Common myeloid progenitor, CD34-positive (primary cell): ENCODE data around the gene TTLL5.

Experiments used
- CTCF ChIA-PET: fragments of 350-600 bp; sonication (Branson Sonifier 250); formaldehyde crosslinking; loops from one replicate; lab custom pipeline; 2021; ENCODE audit warnings: antibody characterized with exemption; lab: Charles Lee
- POLR2A ChIA-PET: fragments of 350-600 bp; sonication (Branson Sonifier 250); formaldehyde crosslinking; loops from one replicate; lab custom pipeline; 2021; ENCODE audit warnings: antibody characterized with exemption; lab: Charles Lee
- DNase-seq, 3 donors: peaks; one replicate each; pipeline versions ENCODE4 v3.0.0 to v3.0.0-alpha.2; 2013
- H3K27ac ChIP-seq, 2 experiments: 1 replicate in 1 of 2; 2 replicates in 1 of 2; pipeline ENCODE4 v1.7.0; 2013; ENCODE audit warnings: inconsistent platforms in 2 of 2, low read length in 2 of 2, mild to moderate bottlenecking in 2 of 2, low read depth in 1 of 2, moderate library complexity in 1 of 2; ENCODE audit not compliant: severe bottlenecking in 2 of 2, insufficient read depth in 1 of 2, poor library complexity in 1 of 2
- H3K27me3 ChIP-seq, 5 experiments: replicated peaks in 2 of 5; 1 replicate in 3 of 5; 2 replicates in 2 of 5; pipeline versions ENCODE4 v1.6.1 to v1.7.0; 2013; ENCODE audit warnings: low read length in 4 of 5, mild to moderate bottlenecking in 2 of 5, moderate library complexity in 2 of 5, inconsistent platforms in 1 of 5; ENCODE audit not compliant: insufficient read depth in 5 of 5, control insufficient read depth in 4 of 5
- H3K36me3 ChIP-seq, 4 experiments: 1 replicate in 2 of 4; 2 replicates in 2 of 4; pipeline versions ENCODE4 v1.6.1 to v1.7.0; 2013; ENCODE audit warnings: low read length in 3 of 4, control low read depth in 1 of 4, mild to moderate bottlenecking in 1 of 4; ENCODE audit not compliant: control insufficient read depth in 4 of 4, insufficient read depth in 4 of 4
- H3K4me1 ChIP-seq, 4 experiments: 1 replicate in 3 of 4; 2 replicates in 1 of 4; pipeline versions ENCODE4 v1.6.1 to v1.7.1; 2013; ENCODE audit warnings: low read length in 3 of 4, mild to moderate bottlenecking in 3 of 4, control low read depth in 1 of 4, inconsistent platforms in 1 of 4, moderate library complexity in 1 of 4; ENCODE audit not compliant: control insufficient read depth in 4 of 4, insufficient read depth in 4 of 4; ENCODE audit errors: control extremely low read depth in 1 of 4
- H3K4me3 ChIP-seq, 7 experiments: 1 replicate in 4 of 7; 2 replicates in 3 of 7; pipeline versions ENCODE4 v1.5.1 to v1.7.0; 2013; ENCODE audit warnings: mild to moderate bottlenecking in 7 of 7, low read length in 6 of 7, moderate library complexity in 6 of 7, inconsistent platforms in 2 of 7, low read depth in 2 of 7, control low read depth in 1 of 7; ENCODE audit not compliant: insufficient read depth in 4 of 7, control insufficient read depth in 1 of 7; ENCODE audit errors: extremely low read depth in 1 of 7
- H3K9me3 ChIP-seq, 5 experiments: 1 replicate in 4 of 5; 2 replicates in 1 of 5; pipeline versions ENCODE4 v1.6.1 to v1.7.1; 2013; ENCODE audit warnings: low read length in 4 of 5, mild to moderate bottlenecking in 2 of 5, inconsistent platforms in 1 of 5, low read depth in 1 of 5, moderate library complexity in 1 of 5; ENCODE audit not compliant: control insufficient read depth in 4 of 5, insufficient read depth in 2 of 5; ENCODE audit errors: control extremely low read depth in 1 of 5
- WGBS: methylation state at CpG from one replicate; pipeline ENCODE4 v1.1.5; 2013; ENCODE audit not compliant: insufficient coverage; 5-methylcytosine and 5-hydroxymethylcytosine counted together

TTLL5 gene

DNA sequence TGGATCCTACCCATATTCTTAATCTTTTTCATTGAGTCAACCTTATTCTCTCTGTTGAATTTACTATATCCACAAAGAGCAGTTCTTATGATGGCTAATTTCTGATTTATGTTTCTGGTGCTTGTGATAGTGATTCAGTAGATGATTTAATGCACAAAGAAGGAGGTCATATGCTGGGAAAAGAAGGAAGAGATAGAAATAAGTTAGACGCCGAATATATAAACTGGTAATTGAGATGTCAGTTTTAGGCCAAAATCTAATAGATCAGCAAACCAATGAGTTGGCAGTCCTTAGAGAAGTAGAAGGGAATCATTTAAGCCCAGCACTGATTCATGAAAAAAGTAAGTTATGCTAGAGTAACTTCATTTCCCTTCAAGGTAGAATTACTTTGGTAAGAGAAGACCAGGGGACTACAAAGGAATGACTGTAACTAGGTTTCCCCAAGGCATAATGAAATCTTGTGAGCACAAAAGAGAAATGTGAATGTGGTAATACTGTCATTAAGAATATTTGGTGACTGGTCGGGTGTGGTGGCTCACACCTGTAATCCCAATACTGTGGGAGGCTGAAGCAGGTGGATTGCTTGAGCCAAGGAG lies 188.4 kb downstream of the TTLL5 start:
- CTCF ChIA-PET: interaction anchor here (1.7 kb wide), 1 partner anchor 11 kb away, joined by 5 read pairs; no protein-coding TSS in a partner anchor
- Histone ChIP-seq H3K27me3 (no peaks in the 10 kb centered on the region), H3K9me3 (no peaks in the 10 kb centered on the region), H3K4me1 (no peaks in the 10 kb centered on the region), H3K36me3 (peaks cover 0 to 7% (median 4%) of the 10 kb centered on the region in 4 experiments), H3K4me3 (no peak overlapping the region), H3K27ac (no peak overlapping the region)
- POLR2A ChIA-PET: no interaction called here
- 93% methylated on average over 3 of the region's 3 CpGs for WGBS
- no peak for DNase-seq

DNA sequence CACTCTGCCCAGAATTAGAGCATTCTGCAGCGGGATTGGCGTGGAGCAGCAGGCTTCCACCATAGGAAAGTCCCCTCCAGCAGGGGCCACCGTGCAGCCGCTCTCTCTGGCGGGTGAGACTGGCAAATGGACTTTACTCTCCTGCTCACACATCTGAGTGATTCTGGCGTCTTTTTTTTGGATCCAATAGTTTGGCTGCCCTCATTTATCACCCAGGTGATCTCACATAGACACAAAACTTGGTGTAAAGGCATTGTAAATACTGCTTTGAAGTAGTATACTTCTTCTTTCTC lies 190.5 kb downstream of the TTLL5 start:
- ChIA-PET POLR2A (no interaction called here), CTCF (interaction anchor here (0.6 kb wide), 1 partner anchor 12 kb away, joined by 4 read pairs; no protein-coding TSS in a partner anchor)
- Histone ChIP-seq H3K4me1 (no peaks in the 10 kb centered on the region), H3K9me3 (no peaks in the 10 kb centered on the region), H3K27ac (no peak overlapping the region), H3K36me3 (peaks cover 0 to 11% (median 7%) of the 10 kb centered on the region in 4 experiments), H3K27me3 (no peaks in the 10 kb centered on the region), H3K4me3 (no peak overlapping the region)
- no peak for DNase-seq
- 98% methylated on average over 5 of the region's 6 CpGs for WGBS

DNA sequence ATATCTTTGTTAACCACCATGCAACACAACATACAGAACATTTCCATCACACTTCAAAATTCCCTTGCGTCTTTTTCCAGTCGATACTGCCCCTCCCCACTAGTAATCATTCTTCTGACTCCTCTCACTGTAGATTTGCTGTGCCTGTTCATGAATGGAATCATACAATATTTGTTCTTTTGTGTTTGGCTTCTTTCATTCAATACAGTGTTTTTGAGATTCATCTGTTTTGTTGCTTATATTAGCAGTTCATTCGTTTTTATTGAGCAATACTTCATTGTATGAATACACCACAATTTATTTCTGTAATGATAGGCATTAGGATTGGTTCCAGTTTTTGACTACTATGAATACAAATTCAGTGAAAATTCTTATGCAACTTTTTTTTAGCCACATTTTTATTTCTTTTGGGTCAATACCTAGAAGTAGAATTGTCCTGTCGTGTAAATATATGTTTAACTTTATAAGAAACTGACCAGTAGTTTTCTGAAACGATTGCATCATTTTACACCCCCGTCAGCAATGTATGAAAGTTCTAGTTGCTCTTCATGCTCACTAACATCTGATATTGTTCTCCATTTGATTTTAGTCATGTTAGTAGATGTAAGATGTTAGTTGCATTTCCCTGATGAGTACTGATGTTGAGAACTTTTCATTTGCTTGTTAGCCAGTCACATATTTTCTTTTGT lies 193.2 kb downstream of the TTLL5 start:
- CTCF ChIA-PET: no interaction called here

DNA sequence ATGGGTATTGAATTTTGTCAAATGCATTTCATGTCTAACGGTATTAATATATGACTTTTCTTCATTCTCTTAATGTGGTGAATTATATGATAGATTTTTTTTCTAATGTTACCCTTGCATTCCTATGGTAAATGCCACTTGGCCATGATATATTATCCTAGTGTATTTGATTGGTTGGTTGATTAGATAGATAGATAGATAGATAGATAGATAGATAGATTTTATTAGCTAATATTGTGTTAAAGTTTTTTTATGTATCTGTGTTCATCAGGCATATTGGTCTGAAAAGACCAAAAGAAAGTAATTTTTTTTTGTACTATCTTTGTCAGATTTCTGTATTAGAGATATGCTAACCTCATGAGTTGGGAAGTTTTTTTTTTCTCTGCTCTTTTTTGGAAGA lies 196.2 kb downstream of the TTLL5 start:
- DNase-seq: no peak
- Histone ChIP-seq H3K4me3 (no peak overlapping the region), H3K4me1 (no peaks in the 10 kb centered on the region), H3K36me3 (peaks cover 0 to 7% (median 4%) of the 10 kb centered on the region in 4 experiments), H3K9me3 (no peaks in the 10 kb centered on the region), H3K27me3 (no peaks in the 10 kb centered on the region), H3K27ac (no peak overlapping the region)
- CTCF ChIA-PET: no interaction called here
- POLR2A ChIA-PET: no interaction called here
- no CpG with 5 or more reads among the region's 1 CpG for WGBS

More for the DNA sequence above, 193.2 kb downstream of the TTLL5 start:
- H3K36me3 ChIP-seq: peaks cover 0 to 11% (median 7%) of the 10 kb centered on the region in 4 experiments
- H3K27ac ChIP-seq: no peak overlapping the region
- DNase-seq: no peak
- H3K4me3 ChIP-seq: no peak overlapping the region
- no peaks in the 10 kb centered on the region for H3K4me1 ChIP-seq
- POLR2A ChIA-PET: no interaction called here
- H3K9me3 ChIP-seq: no peaks in the 10 kb centered on the region
- H3K27me3 ChIP-seq: no peaks in the 10 kb centered on the region
- WGBS: 100% methylated on average over 1 of the region's 6 CpGs

DNA sequence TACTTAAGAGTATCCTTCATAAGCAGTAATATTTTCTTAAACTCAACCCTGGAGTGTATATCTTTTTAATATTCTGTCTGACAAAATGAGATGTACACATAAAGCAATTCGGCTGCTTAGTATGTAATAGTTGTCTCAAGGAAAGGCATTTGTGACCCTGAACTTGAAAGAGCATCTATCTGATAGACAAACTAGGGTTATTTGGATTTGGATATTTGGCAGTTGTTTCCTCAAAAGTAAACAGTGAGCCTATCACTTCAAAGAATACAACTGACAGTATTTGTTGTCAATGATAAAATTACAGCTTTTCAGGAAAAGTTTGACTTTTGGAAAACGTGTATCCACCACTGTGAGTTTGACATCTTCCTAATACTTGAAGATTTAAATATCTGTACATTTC lies 197.3 kb downstream of the TTLL5 start:
- ChIA-PET POLR2A (no interaction called here), CTCF (no interaction called here)
- no peak for DNase-seq
- Histone ChIP-seq H3K36me3 (peaks cover 0 to 7% (median 4%) of the 10 kb centered on the region in 4 experiments), H3K9me3 (no peaks in the 10 kb centered on the region), H3K27ac (no peak overlapping the region), H3K4me3 (no peak overlapping the region), H3K27me3 (no peaks in the 10 kb centered on the region), H3K4me1 (no peaks in the 10 kb centered on the region)
- no CpG with 5 or more reads among the region's 2 CpGs for WGBS

DNA sequence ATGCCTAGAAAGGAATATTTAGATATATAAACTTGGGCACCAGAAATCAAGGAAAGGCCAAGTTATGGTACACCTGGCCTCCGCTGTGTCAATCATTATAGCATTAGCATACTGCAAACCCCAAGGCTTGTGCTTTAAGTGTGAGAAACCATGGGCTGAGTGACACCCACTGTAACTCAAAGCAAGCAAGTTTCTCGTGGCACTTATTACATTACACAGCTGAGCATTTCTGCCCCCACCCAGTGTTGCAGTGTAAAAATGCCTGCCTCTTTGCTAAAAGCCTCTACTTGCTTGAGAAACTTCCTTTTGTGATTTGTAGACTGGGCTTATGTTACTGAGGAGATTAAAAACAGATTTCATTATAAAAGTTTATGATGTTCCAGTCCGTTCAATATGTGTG lies 198.7 kb downstream of the TTLL5 start:
- 100% methylated on average over 3 of the region's 3 CpGs for WGBS

DNA sequence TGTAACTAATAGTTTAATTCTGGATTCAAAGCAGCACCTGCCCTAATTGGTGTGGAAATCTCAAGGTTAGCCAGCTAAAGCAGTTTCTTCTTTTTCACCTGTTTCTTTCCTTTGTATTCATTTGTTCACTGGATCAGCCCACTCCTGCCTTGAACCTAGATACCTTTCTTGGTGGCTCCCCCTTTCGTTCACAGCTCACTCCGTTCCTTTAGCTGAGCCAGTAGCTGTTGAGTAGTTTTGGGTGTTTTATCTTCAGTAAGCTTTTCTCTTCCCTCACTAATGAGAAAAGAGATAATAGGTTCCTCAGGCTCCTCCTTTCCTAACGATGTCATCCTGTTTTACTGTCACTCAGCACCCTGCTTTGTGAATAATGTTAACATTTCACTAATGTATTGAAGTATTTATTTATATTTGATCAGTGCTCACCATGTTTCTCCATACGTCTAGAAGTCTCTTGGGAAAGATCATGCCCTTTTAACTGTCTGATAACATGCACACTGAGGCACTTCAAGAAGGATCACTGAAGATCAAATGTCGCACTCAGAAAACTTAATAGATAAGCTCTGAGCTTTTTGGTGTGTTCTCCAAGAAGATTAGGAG lies 199.6 kb downstream of the TTLL5 start:
- H3K9me3 ChIP-seq: no peaks in the 10 kb centered on the region
- CTCF ChIA-PET: interaction anchor here (1.1 kb wide), 1 partner anchor 12 kb away, joined by 3 read pairs; no protein-coding TSS in a partner anchor
- 100% methylated on average over 2 of the region's 5 CpGs for WGBS
- H3K4me1 ChIP-seq: no peaks in the 10 kb centered on the region
- H3K4me3 ChIP-seq: no peak overlapping the region
- DNase-seq: no peak
- peaks cover 0 to 4% (median 1%) of the 10 kb centered on the region in 4 experiments for H3K36me3 ChIP-seq
- no peak overlapping the region for H3K27ac ChIP-seq
- H3K27me3 ChIP-seq: no peaks in the 10 kb centered on the region
- POLR2A ChIA-PET: no interaction called here

More for the DNA sequence above, 198.7 kb downstream of the TTLL5 start:
- H3K4me3 ChIP-seq: no peak overlapping the region
- ChIA-PET POLR2A (no interaction called here), CTCF (no interaction called here)
- H3K9me3 ChIP-seq: no peaks in the 10 kb centered on the region
- H3K4me1 ChIP-seq: no peaks in the 10 kb centered on the region
- H3K36me3 ChIP-seq: peaks cover 0 to 7% (median 5%) of the 10 kb centered on the region in 4 experiments
- H3K27me3 ChIP-seq: no peaks in the 10 kb centered on the region
- H3K27ac ChIP-seq: no peak overlapping the region
- no peak for DNase-seq
